Neural cell (in vitro differentiated cells): ENCODE data around the gene ZNF70. TPM values are rescaled to one million over a fixed set of nuclear protein-coding genes. Genes with fewer than 3 reads are reported as not detected.

Experiments
- H2AFZ ChIP-seq: fragments of 200-600, 300-800 bp; sonication (generic), shearing (Covaris generic); 2 replicates; pipeline ENCODE4 v1.6.0; 2014; ENCODE audit warnings: low read depth, mild to moderate bottlenecking, antibody characterized with exemption, low read length, moderate library complexity
- H3F3A ChIP-seq: fragments of 200-600 bp; shearing (Covaris generic); 2 replicates; pipeline ENCODE4 v1.6.1; 2016; ENCODE audit warnings: mild to moderate bottlenecking, moderate library complexity, mixed read lengths, antibody characterized with exemption, low read length; ENCODE audit not compliant: insufficient read depth, poor library complexity, severe bottlenecking
- H3K27ac ChIP-seq: fragments of 200-600, 300-800 bp; sonication (generic), shearing (Covaris generic); 2 replicates; pipeline ENCODE4 v1.5.1; 2014; ENCODE audit warnings: mild to moderate bottlenecking, low read length, moderate library complexity
- H3K27me3 ChIP-seq: fragments of 300-800, 200-600 bp; sonication (generic), shearing (Covaris generic); 2 replicates; pipeline ENCODE4 v1.6.0; 2014; ENCODE audit warnings: mild to moderate bottlenecking, low read depth, low read length, moderate library complexity; ENCODE audit not compliant: insufficient read depth
- H3K36me3 ChIP-seq: fragments of 300-800, 200-600 bp; sonication (generic), shearing (Covaris generic); 2 replicates; pipeline ENCODE4 v1.5.1; 2014; ENCODE audit warnings: mild to moderate bottlenecking, antibody characterized with exemption, low read length, moderate library complexity; ENCODE audit not compliant: insufficient read depth
- H3K4me2 ChIP-seq: fragments of 300-800, 200-600 bp; sonication (generic), shearing (Covaris generic); 2 replicates; pipeline ENCODE4 v1.6.0; 2014; ENCODE audit warnings: mild to moderate bottlenecking, low read length
- H3K4me3 ChIP-seq: fragments of 300-800, 200-600 bp; sonication (generic), shearing (Covaris generic); 2 replicates; pipeline ENCODE4 v1.5.1; 2014; ENCODE audit warnings: mild to moderate bottlenecking, low read length, moderate library complexity
- H3K79me2 ChIP-seq: fragments of 200-600 bp; shearing (Covaris generic); replicated peaks from 2 replicates; pipeline ENCODE4 v1.6.0; 2014; ENCODE audit warnings: mild to moderate bottlenecking, low read length, moderate library complexity; ENCODE audit not compliant: insufficient read depth
- H3K9ac ChIP-seq: fragments of 300-800, 200-600 bp; sonication (generic), shearing (Covaris generic); 2 replicates; pipeline ENCODE4 v1.6.1; 2016; ENCODE audit warnings: mild to moderate bottlenecking, low read length, mixed read lengths
- H3K9me2 ChIP-seq: fragments of 200-600 bp; shearing (Covaris generic); 2 replicates; pipeline ENCODE4 v1.6.1; 2016; ENCODE audit warnings: mild to moderate bottlenecking, low read length, mixed read lengths; ENCODE audit not compliant: insufficient read depth
- H3K9me3 ChIP-seq: fragments of 200-600, 300-800 bp; sonication (generic), shearing (Covaris generic); 2 replicates; pipeline ENCODE4 v1.6.1; 2016; ENCODE audit warnings: mild to moderate bottlenecking, mixed run types, low read length, moderate library complexity, mixed read lengths
- H4K20me1 ChIP-seq: fragments of 200-600 bp; shearing (Covaris generic); 2 replicates; pipeline ENCODE4 v1.6.1; 2016; ENCODE audit warnings: mild to moderate bottlenecking, mixed run types; ENCODE audit not compliant: insufficient read depth
- EP300 ChIP-seq: fragments of 450-650 bp; conservative IDR thresholded peaks from 2 replicates; pipeline ENCODE4 v1.6.1; 2014; ENCODE audit warnings: antibody characterized with exemption, mild to moderate bottlenecking, moderate library complexity; ENCODE audit not compliant: poor library complexity, severe bottlenecking
- EZH2 ChIP-seq: fragments of 200-600, 300-800 bp; shearing (Covaris generic), sonication (generic); IDR thresholded peaks from 2 replicates; pipeline ENCODE4 v1.6.1; 2014; ENCODE audit warnings: antibody characterized with exemption, low read length, borderline replicate concordance, mild to moderate bottlenecking; ENCODE audit not compliant: insufficient read depth, poor library complexity, severe bottlenecking
- MXI1 ChIP-seq: fragments of 450-650 bp; conservative IDR thresholded peaks from 2 replicates; pipeline ENCODE4 v1.6.1; 2014; ENCODE audit warnings: antibody characterized with exemption, mild to moderate bottlenecking; ENCODE audit not compliant: poor library complexity, severe bottlenecking
- POLR2AphosphoS5 ChIP-seq: IDR thresholded peaks from 2 replicates; pipeline ENCODE4 v1.6.1; 2012
- RAD21 ChIP-seq: fragments of 450-650 bp; conservative IDR thresholded peaks from 2 replicates; pipeline ENCODE4 v1.6.1; 2014; ENCODE audit warnings: antibody characterized with exemption, mild to moderate bottlenecking, moderate library complexity
- SMC3 ChIP-seq: fragments of 450-650 bp; conservative IDR thresholded peaks from 2 replicates; pipeline ENCODE4 v1.6.1; 2014; ENCODE audit warnings: antibody characterized with exemption, mild to moderate bottlenecking, moderate library complexity; ENCODE audit not compliant: poor library complexity
- TAF1 ChIP-seq: IDR thresholded peaks from 2 replicates; pipeline ENCODE4 v1.6.1; 2012; ENCODE audit warnings: low read depth
- polyA plus RNA-seq: library from polyadenylated mRNA; depleted of rRNA; stranded (reverse); fragments of >200 nt; gene quantifications from 2 replicates; pipeline ENCODE4 v1.2.3, GENCODE V29; 2014
- TF ChIP-seq, protein P1 (sequence below): fragments of 450-650 bp; IDR thresholded peaks from 2 replicates; pipeline ENCODE4 v1.5.1; 2014; ENCODE audit warnings: antibody characterized with exemption, mild to moderate bottlenecking, moderate library complexity; ENCODE audit not compliant: poor library complexity, severe bottlenecking
- TF ChIP-seq, protein P2 (sequence below): IDR thresholded peaks from 2 replicates; pipeline ENCODE4 v1.6.1; 2012; ENCODE audit warnings: borderline replicate concordance

The ZNF70 gene
- polyA plus RNA-seq, 1 donor from 2014 or later: 1.3 TPM

DNA sequence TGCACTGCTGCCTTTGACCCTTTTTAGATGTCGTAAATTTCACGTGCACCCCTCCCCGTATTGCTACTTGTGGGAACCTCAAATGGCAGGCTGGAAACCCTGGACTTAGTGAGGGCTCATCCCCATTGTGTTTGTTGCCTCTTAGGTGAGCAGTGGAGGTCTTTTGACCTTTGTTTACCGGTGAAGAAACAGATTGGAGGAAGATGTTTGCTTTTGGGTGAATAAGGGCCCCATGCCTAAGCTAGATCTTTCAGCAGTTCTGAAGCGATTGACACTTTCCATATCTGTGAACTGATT is 36.6 kb upstream of the ZNF70 start:
- Histone ChIP-seq H3K36me3 (no peaks in the 10 kb centered on the region), H3K9me2 (no peaks in the 10 kb centered on the region), H3K9me3 (no peaks in the 10 kb centered on the region), H3F3A (no peaks in the 10 kb centered on the region), H3K27me3 (no peaks in the 10 kb centered on the region), H4K20me1 (peaks cover 5% of the 10 kb centered on the region), H3K4me3 (peak overlapping the region; percentile 83), H3K9ac (peak overlapping the region; percentile 100), H3K27ac (peak overlapping the region; percentile 99), H2AFZ (peak overlapping the region; percentile 35), H3K79me2 (peaks cover 47% of the 10 kb centered on the region), H3K4me2 (peak overlapping the region; percentile 77)
- TF ChIP-seq, protein P1, sequence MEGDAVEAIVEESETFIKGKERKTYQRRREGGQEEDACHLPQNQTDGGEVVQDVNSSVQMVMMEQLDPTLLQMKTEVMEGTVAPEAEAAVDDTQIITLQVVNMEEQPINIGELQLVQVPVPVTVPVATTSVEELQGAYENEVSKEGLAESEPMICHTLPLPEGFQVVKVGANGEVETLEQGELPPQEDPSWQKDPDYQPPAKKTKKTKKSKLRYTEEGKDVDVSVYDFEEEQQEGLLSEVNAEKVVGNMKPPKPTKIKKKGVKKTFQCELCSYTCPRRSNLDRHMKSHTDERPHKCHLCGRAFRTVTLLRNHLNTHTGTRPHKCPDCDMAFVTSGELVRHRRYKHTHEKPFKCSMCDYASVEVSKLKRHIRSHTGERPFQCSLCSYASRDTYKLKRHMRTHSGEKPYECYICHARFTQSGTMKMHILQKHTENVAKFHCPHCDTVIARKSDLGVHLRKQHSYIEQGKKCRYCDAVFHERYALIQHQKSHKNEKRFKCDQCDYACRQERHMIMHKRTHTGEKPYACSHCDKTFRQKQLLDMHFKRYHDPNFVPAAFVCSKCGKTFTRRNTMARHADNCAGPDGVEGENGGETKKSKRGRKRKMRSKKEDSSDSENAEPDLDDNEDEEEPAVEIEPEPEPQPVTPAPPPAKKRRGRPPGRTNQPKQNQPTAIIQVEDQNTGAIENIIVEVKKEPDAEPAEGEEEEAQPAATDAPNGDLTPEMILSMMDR: no peak
- TF ChIP-seq POLR2AphosphoS5 (no peak), TAF1 (no peak), EP300 (no peak), RAD21 (no peak), SMC3 (no peak), EZH2 (no peak), MXI1 (no peak)
- TF ChIP-seq, protein P2, sequence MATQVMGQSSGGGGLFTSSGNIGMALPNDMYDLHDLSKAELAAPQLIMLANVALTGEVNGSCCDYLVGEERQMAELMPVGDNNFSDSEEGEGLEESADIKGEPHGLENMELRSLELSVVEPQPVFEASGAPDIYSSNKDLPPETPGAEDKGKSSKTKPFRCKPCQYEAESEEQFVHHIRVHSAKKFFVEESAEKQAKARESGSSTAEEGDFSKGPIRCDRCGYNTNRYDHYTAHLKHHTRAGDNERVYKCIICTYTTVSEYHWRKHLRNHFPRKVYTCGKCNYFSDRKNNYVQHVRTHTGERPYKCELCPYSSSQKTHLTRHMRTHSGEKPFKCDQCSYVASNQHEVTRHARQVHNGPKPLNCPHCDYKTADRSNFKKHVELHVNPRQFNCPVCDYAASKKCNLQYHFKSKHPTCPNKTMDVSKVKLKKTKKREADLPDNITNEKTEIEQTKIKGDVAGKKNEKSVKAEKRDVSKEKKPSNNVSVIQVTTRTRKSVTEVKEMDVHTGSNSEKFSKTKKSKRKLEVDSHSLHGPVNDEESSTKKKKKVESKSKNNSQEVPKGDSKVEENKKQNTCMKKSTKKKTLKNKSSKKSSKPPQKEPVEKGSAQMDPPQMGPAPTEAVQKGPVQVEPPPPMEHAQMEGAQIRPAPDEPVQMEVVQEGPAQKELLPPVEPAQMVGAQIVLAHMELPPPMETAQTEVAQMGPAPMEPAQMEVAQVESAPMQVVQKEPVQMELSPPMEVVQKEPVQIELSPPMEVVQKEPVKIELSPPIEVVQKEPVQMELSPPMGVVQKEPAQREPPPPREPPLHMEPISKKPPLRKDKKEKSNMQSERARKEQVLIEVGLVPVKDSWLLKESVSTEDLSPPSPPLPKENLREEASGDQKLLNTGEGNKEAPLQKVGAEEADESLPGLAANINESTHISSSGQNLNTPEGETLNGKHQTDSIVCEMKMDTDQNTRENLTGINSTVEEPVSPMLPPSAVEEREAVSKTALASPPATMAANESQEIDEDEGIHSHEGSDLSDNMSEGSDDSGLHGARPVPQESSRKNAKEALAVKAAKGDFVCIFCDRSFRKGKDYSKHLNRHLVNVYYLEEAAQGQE: no peak

DNA sequence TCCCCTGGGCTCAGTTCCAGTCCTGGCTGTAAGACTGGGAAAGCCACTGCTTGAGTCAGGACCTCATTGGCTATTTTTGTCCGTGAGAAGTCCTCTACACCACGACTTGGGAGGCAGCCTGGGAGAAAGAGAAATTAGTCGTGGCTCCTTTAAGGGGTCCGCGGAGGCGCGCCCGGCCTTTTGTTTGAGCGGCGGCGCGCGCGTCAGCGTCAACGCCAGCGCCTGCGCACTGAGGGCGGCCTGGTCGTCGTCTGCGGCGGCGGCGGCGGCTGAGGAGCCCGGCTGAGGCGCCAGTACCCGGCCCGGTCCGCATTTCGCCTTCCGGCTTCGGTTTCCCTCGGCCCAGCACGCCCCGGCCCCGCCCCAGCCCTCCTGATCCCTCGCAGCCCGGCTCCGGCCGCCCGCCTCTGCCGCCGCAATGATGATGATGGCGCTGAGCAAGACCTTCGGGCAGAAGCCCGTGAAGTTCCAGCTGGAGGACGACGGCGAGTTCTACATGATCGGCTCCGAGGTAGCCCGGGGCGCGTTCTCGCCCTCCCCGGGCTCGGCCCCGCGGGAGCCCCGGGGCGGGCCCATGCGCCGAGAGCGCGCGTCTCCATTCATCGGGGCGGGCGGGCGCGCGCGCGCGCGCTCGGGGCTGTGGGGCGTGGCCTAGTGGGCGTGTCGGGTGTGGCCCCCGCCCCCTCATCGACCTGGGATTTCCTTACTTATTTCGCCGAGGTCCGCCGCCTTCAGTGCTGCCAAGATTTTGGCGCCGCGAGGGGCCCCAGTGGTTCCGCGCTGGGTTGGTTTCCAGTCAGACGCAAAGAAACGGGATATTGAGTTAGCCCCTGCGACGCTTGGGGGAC is 36.1 kb upstream of the ZNF70 start, which contains the start of gene SMARCB1:
SMARCB1 (plus strand) TSS at position 215 of the 848 bp plus-strand sequence; CDS start at position 419, 204 bp downstream.
- Histone ChIP-seq H3K9ac (peak within 1 kb of the TSS; percentile 100), H4K20me1 (peaks cover 3% of the 10 kb centered on the region), H3K36me3 (no peaks in the 10 kb centered on the region), H3K9me3 (no peaks in the 10 kb centered on the region), H3K79me2 (peaks cover 46% of the 10 kb centered on the region), H3K9me2 (no peaks in the 10 kb centered on the region), H3F3A (no peaks in the 10 kb centered on the region), H3K4me3 (peak within 1 kb of the TSS; percentile 83), H3K27ac (peak within 1 kb of the TSS; percentile 99), H2AFZ (peak within 1 kb of the TSS; percentile 92), H3K27me3 (no peaks in the 10 kb centered on the region), H3K4me2 (peak within 1 kb of the TSS; percentile 81)
- TF ChIP-seq, protein P1: no peak
- TF ChIP-seq POLR2AphosphoS5: peak; percentile 95
- TF ChIP-seq, protein P2: peak; percentile 72
- TF ChIP-seq TAF1: peak; percentile 33
- no peak for TF ChIP-seq EZH2
- peak; percentile 46 for TF ChIP-seq SMC3
- peak; percentile 45 for TF ChIP-seq RAD21
- TF ChIP-seq EP300: peak; percentile 59
- TF ChIP-seq MXI1: no peak
